SK-N-SH (cell line): ENCODE measurements around the gene DDC.

ENCODE experiments used
- CHD2 ChIP-seq: fragments of 150-350 bp; IDR thresholded peaks from 2 replicates; pipeline ENCODE4 v1.6.1; 2018; ENCODE audit warnings: low read length; ENCODE audit not compliant: partially characterized antibody
- EP300 ChIP-seq, 2 experiments: IDR thresholded peaks; 2 replicates each; pipeline versions ENCODE4 v1.4.0 to v1.6.1; 2012; ENCODE audit warnings: borderline replicate concordance in 1 of 2, low read depth in 1 of 2, low read length in 1 of 2
- EZH2phosphoT487 ChIP-seq: fragments of 200-600 bp; sonication (generic); IDR thresholded peaks from 2 replicates; pipeline ENCODE4 v1.6.1; 2017; ENCODE audit warnings: low read depth, mixed run types, mild to moderate bottlenecking, antibody characterized with exemption, moderate library complexity, borderline replicate concordance
- FOXJ3 ChIP-seq: sonication (generic); formaldehyde crosslinking; IDR thresholded peaks from 2 replicates; pipeline ENCODE4 v1.5.1; 2020; ENCODE audit warnings: mild to moderate bottlenecking, missing genetic modification reagents
- NRF1 ChIP-seq: IDR thresholded peaks from 2 replicates; pipeline ENCODE4 v1.6.1; 2012; ENCODE audit warnings: low read depth, mild to moderate bottlenecking, low read length
- POLR2AphosphoS5 ChIP-seq: IDR thresholded peaks from 2 replicates; pipeline ENCODE4 v1.6.1; 2012; ENCODE audit warnings: low read depth, low read length
- RAD21 ChIP-seq: IDR thresholded peaks from 2 replicates; pipeline ENCODE4 v1.6.1; 2012; ENCODE audit warnings: mild to moderate bottlenecking, low read length
- RFX5 ChIP-seq: IDR thresholded peaks from 2 replicates; pipeline ENCODE4 v1.6.1; 2012; ENCODE audit warnings: mild to moderate bottlenecking, improper control_type of control experiment, low read length
- TAF1 ChIP-seq: IDR thresholded peaks from 2 replicates; pipeline ENCODE4 v1.6.1; 2012; ENCODE audit warnings: low read depth, mild to moderate bottlenecking, low read length, moderate library complexity, borderline replicate concordance
- TEAD4 ChIP-seq: IDR thresholded peaks from 2 replicates; pipeline ENCODE4 v1.4.0; 2012; ENCODE audit warnings: mild to moderate bottlenecking, borderline replicate concordance; ENCODE audit not compliant: insufficient read depth
- YY1 ChIP-seq: IDR thresholded peaks from 2 replicates; pipeline ENCODE4 v1.4.0; 2012; ENCODE audit warnings: low read depth, mild to moderate bottlenecking
- TF ChIP-seq, protein P1 (sequence below): IDR thresholded peaks from 2 replicates; pipeline ENCODE4; 2012
- TF ChIP-seq, protein P2 (sequence below): fragments of 200-600 bp; sonication (generic); IDR thresholded peaks from 2 replicates; pipeline ENCODE4 v1.6.1; 2017; ENCODE audit warnings: antibody characterized with exemption, mild to moderate bottlenecking, moderate library complexity
- TF ChIP-seq, protein P3 (sequence below): fragments of 150-350 bp; IDR thresholded peaks from 2 replicates; pipeline ENCODE4 v1.6.1; 2017; ENCODE audit warnings: antibody characterized with exemption, low read length, low read depth, borderline replicate concordance

DNA sequence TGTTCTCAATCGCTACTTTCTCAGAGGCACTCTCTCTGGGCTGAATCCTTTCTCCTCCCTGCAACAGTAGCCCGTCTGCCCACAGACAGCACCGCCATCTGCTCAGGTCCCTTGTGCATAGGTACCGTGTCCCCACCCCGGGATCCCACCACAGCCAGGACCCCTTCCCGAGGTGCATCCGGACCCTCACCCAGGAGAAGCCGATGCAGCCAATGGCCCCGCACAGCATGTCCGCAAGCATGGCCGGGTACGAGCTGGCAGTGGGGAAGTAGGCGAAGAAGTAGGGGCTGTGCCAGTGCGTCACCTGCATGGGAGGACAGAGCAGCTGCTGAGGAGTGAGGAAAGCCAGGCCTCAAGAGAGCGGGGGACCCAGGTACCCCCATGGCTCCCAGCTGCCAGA is 25.5 kb downstream of the DDC start:
- TF ChIP-seq, protein P1, sequence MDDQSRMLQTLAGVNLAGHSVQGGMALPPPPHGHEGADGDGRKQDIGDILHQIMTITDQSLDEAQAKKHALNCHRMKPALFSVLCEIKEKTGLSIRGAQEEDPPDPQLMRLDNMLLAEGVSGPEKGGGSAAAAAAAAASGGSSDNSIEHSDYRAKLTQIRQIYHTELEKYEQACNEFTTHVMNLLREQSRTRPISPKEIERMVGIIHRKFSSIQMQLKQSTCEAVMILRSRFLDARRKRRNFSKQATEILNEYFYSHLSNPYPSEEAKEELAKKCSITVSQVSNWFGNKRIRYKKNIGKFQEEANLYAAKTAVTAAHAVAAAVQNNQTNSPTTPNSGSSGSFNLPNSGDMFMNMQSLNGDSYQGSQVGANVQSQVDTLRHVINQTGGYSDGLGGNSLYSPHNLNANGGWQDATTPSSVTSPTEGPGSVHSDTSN = no peak
- TF ChIP-seq, protein P2, sequence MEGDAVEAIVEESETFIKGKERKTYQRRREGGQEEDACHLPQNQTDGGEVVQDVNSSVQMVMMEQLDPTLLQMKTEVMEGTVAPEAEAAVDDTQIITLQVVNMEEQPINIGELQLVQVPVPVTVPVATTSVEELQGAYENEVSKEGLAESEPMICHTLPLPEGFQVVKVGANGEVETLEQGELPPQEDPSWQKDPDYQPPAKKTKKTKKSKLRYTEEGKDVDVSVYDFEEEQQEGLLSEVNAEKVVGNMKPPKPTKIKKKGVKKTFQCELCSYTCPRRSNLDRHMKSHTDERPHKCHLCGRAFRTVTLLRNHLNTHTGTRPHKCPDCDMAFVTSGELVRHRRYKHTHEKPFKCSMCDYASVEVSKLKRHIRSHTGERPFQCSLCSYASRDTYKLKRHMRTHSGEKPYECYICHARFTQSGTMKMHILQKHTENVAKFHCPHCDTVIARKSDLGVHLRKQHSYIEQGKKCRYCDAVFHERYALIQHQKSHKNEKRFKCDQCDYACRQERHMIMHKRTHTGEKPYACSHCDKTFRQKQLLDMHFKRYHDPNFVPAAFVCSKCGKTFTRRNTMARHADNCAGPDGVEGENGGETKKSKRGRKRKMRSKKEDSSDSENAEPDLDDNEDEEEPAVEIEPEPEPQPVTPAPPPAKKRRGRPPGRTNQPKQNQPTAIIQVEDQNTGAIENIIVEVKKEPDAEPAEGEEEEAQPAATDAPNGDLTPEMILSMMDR = no peak
- TF ChIP-seq EP300 (IDR thresholded peaks at IDR 0.05; ENCODE audit: borderline replicate concordance in 1 of 2, low read depth in 1 of 2, low read length in 1 of 2) = no peak
- TF ChIP-seq FOXJ3 (CRISPR knock-in tag) = no peak
- no peak for TF ChIP-seq TAF1
- no peak for TF ChIP-seq NRF1
- TF ChIP-seq POLR2AphosphoS5 = no peak
- no peak for TF ChIP-seq RAD21
- TF ChIP-seq RFX5 = no peak
- no peak for TF ChIP-seq TEAD4
- TF ChIP-seq, protein P3, sequence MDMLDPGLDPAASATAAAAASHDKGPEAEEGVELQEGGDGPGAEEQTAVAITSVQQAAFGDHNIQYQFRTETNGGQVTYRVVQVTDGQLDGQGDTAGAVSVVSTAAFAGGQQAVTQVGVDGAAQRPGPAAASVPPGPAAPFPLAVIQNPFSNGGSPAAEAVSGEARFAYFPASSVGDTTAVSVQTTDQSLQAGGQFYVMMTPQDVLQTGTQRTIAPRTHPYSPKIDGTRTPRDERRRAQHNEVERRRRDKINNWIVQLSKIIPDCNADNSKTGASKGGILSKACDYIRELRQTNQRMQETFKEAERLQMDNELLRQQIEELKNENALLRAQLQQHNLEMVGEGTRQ = no peak
- TF ChIP-seq EZH2phosphoT487 = no peak
- no peak for TF ChIP-seq YY1
- TF ChIP-seq CHD2 = no peak
